Breast epithelium (tissue), 4 donors: Measurements from ENCODE around the gene GFOD1. TPM values are rescaled to one million over a fixed set of nuclear protein-coding genes. Genes with fewer than 3 reads are reported as not detected.

Source experiments
- DNase-seq, 2 donors: peaks; one replicate each; pipeline ENCODE4 v3.0.0-alpha.2; 2019; ENCODE audit warnings: low spot score in 2 of 2
- H3K27ac ChIP-seq, 2 donors: fragments of 200-600 bp; sonication (generic) in 1 of 2; one replicate each; pipeline ENCODE4 v1.5.1; 2016 to 2019; ENCODE audit warnings: mild to moderate bottlenecking in 1 of 2
- H3K27me3 ChIP-seq, 2 donors: fragments of 200-600 bp; sonication (generic) in 1 of 2; one replicate each; pipeline versions ENCODE4 v1.5.1 to v1.6.0; 2017 to 2019; ENCODE audit warnings: control low read depth in 1 of 2, mild to moderate bottlenecking in 1 of 2
- H3K36me3 ChIP-seq: fragments of 200-600 bp; one replicate; pipeline ENCODE4 v1.5.1; 2019
- H3K4me1 ChIP-seq, 2 donors: fragments of 200-600 bp; sonication (generic); one replicate each; pipeline ENCODE4 v1.5.1; 2016 to 2019; ENCODE audit warnings: control low read depth in 1 of 2
- H3K4me3 ChIP-seq, 3 donors: fragments of 200-600 bp; sonication (generic); 1 replicate in 2 of 3; 2 replicates in 1 of 3; pipeline ENCODE4 v1.5.1; 2016 to 2019; ENCODE audit warnings: mild to moderate bottlenecking in 3 of 3, moderate library complexity in 2 of 3
- H3K9me3 ChIP-seq, 2 donors: fragments of 200-600 bp; sonication (generic) in 1 of 2; one replicate each; pipeline ENCODE4 v1.5.1; 2016 to 2019; ENCODE audit warnings: control low read depth in 1 of 2
- CTCF ChIP-seq, 3 donors: fragments of 450-650 bp; IDR thresholded peaks; one replicate each; pipeline ENCODE4 v1.5.1; 2016 to 2017; ENCODE audit warnings: antibody characterized with exemption in 3 of 3, mild to moderate bottlenecking in 3 of 3, moderate library complexity in 3 of 3
- POLR2A ChIP-seq: fragments of 450-650 bp; IDR thresholded peaks from one replicate; pipeline ENCODE4 v1.6.1; 2016; ENCODE audit warnings: antibody characterized with exemption, mild to moderate bottlenecking, moderate library complexity
- POLR2AphosphoS5 ChIP-seq, 3 donors: sonication (generic); formaldehyde crosslinking; IDR thresholded peaks; one replicate each; pipeline ENCODE4 v1.6.1; 2017; ENCODE audit warnings: antibody characterized with exemption in 3 of 3
- intact Hi-C: fragments of 100-400 bp; cut with DNase I; formaldehyde crosslinking; loops from one replicate; pipeline ENCODE4 v1.15.1; 2023; ENCODE audit warnings: low total_unique reads
- total RNA-seq, 3 donors: library from RNA; depleted of rRNA; stranded (reverse); fragments of >200 nt; gene quantifications; one replicate each; pipeline ENCODE4 v1.1.0, GENCODE V29; 2016

Gene GFOD1
- total RNA-seq, 3 donors from 2014 or later, result 11.6 to 33.3 (median 23.3) TPM

- no peak for DNase-seq
- intact Hi-C loops, result no loop called here
- H3K9me3 ChIP-seq, result no peaks in the 10 kb centered on the region
- H3K27ac ChIP-seq, result no peak overlapping the region
- TF ChIP-seq POLR2A (no peak), POLR2AphosphoS5 (IDR thresholded peaks at IDR 0.05) (no peak), CTCF (IDR thresholded peaks at IDR 0.05) (no peak)
- H3K36me3 ChIP-seq, result no peaks in the 10 kb centered on the region
- no peak overlapping the region for H3K4me3 ChIP-seq
- H3K27me3 ChIP-seq, result no peaks in the 10 kb centered on the region
- no peaks in the 10 kb centered on the region for H3K4me1 ChIP-seq
Measured at GRCh38 chr6:13349811-13350506, 137.4 kb downstream of the GFOD1 start.

GRCh38 chr6:13348334-13349113, 138.9 kb downstream of the GFOD1 start:
- intact Hi-C loops, result no loop called here
- no peak for DNase-seq
- Histone ChIP-seq H3K4me1 (no peaks in the 10 kb centered on the region), H3K36me3 (no peaks in the 10 kb centered on the region), H3K9me3 (no peaks in the 10 kb centered on the region), H3K4me3 (no peak overlapping the region), H3K27ac (no peak overlapping the region), H3K27me3 (no peaks in the 10 kb centered on the region)
- TF ChIP-seq POLR2A, result no peak

GRCh38 chr6:13346245-13346644, 141.2 kb downstream of the GFOD1 start:
- no peak overlapping the region for H3K27ac ChIP-seq
- no peak for DNase-seq
- H3K4me3 ChIP-seq, result no peak overlapping the region
- no peaks in the 10 kb centered on the region for H3K36me3 ChIP-seq
- intact Hi-C loops, result no loop called here
- H3K27me3 ChIP-seq, result no peaks in the 10 kb centered on the region
- no peaks in the 10 kb centered on the region for H3K4me1 ChIP-seq
- no peak for TF ChIP-seq POLR2AphosphoS5 (IDR thresholded peaks at IDR 0.05)
- no peaks in the 10 kb centered on the region for H3K9me3 ChIP-seq

- TF ChIP-seq POLR2AphosphoS5 (IDR thresholded peaks at IDR 0.05), result no peak
- TF ChIP-seq POLR2A, result no peak
- no peak for TF ChIP-seq CTCF (IDR thresholded peaks at IDR 0.05)
- intact Hi-C loops, result no loop called here
- no peaks in the 10 kb centered on the region for H3K27me3 ChIP-seq
Measured at GRCh38 chr6:13342414-13343019, 144.9 kb downstream of the GFOD1 start.

GRCh38 chr6:13339863-13340630, 147.4 kb downstream of the GFOD1 start:
- DNase-seq, result no peak
- Histone ChIP-seq H3K4me3 (no peak overlapping the region), H3K27me3 (no peaks in the 10 kb centered on the region), H3K4me1 (no peaks in the 10 kb centered on the region), H3K36me3 (no peaks in the 10 kb centered on the region), H3K27ac (no peak overlapping the region), H3K9me3 (no peaks in the 10 kb centered on the region)
- TF ChIP-seq CTCF (IDR thresholded peaks at IDR 0.05), result no peak
- TF ChIP-seq POLR2AphosphoS5 (IDR thresholded peaks at IDR 0.05), result no peak
- no peak for TF ChIP-seq POLR2A
- intact Hi-C loops, result no loop called here

More at GRCh38 chr6:13342414-13343019, 144.9 kb downstream of the GFOD1 start:
- Histone ChIP-seq H3K4me3 (no peak overlapping the region), H3K4me1 (no peaks in the 10 kb centered on the region), H3K36me3 (no peaks in the 10 kb centered on the region), H3K9me3 (no peaks in the 10 kb centered on the region), H3K27ac (no peak overlapping the region)
- DNase-seq, result no peak
